ENCODE data around the gene TXNIP. TPM values are rescaled to one million over a fixed set of nuclear protein-coding genes. Genes with fewer than 3 reads are reported as not detected.

The TXNIP gene
- total and polyA plus RNA-seq, 2 experiments from 2014 or later: 22.8 to 29.1 TPM

DNA sequence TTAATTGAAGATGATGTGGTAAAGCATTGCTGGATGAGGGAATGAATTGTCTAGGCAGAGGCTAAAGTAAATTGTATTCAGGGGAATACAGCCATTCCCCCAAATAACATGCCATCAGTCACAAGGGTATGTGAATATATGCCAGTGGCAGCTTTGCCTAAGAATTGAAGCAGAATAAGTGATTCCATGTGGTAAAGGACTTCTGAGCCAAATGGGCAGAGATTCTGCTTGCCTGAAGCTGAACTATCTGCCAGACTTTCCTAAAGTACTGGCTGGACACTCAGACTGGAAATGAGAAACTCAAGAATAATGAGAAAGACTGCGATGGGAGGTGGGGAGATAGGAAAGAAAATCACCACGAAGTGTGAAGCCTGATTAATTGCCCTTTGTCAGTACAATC lies 40.9 kb downstream of the TXNIP start (continued):
- TF ChIP-seq ZNF114 (CRISPR knock-in tag; IDR thresholded peaks at IDR 0.05) (no peak), STAT1 (IDR thresholded peaks at IDR 0.05; ENCODE audit: unreplicated experiment) (no peak), EZH2phosphoT487 (IDR thresholded peaks at IDR 0.05; ENCODE audit: unreplicated experiment) (no peak)
- TF ChIP-seq, protein P1, sequence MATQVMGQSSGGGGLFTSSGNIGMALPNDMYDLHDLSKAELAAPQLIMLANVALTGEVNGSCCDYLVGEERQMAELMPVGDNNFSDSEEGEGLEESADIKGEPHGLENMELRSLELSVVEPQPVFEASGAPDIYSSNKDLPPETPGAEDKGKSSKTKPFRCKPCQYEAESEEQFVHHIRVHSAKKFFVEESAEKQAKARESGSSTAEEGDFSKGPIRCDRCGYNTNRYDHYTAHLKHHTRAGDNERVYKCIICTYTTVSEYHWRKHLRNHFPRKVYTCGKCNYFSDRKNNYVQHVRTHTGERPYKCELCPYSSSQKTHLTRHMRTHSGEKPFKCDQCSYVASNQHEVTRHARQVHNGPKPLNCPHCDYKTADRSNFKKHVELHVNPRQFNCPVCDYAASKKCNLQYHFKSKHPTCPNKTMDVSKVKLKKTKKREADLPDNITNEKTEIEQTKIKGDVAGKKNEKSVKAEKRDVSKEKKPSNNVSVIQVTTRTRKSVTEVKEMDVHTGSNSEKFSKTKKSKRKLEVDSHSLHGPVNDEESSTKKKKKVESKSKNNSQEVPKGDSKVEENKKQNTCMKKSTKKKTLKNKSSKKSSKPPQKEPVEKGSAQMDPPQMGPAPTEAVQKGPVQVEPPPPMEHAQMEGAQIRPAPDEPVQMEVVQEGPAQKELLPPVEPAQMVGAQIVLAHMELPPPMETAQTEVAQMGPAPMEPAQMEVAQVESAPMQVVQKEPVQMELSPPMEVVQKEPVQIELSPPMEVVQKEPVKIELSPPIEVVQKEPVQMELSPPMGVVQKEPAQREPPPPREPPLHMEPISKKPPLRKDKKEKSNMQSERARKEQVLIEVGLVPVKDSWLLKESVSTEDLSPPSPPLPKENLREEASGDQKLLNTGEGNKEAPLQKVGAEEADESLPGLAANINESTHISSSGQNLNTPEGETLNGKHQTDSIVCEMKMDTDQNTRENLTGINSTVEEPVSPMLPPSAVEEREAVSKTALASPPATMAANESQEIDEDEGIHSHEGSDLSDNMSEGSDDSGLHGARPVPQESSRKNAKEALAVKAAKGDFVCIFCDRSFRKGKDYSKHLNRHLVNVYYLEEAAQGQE (IDR thresholded peaks at IDR 0.05; ENCODE audit: unreplicated experiment): no peak

DNA sequence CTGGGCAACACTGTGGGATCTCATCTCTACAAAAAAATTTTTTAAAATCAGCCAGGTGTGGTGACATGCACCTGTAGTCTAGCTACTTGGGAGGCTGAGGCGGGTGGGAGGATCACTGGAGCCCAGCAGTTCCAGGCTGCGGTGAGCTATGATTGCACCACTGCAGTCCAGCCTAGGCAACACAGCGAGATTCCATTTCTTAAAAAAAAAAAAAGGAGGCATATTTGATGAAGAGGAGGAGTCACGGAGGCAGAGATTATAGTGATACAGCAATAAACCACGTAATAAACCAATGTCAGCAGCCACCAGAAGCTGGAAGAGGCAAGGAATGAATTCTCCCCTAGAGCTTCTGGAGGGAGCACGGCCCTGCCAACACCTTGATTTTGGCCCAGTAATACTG lies 42.5 kb downstream of the TXNIP start:
- H3K27ac ChIP-seq (ENCODE audit: low read depth): no peak overlapping the region
- peaks cover 11% of the 10 kb centered on the region for H3K4me1 ChIP-seq (ENCODE audit: insufficient read depth)
- Mint-ChIP-seq H3K9me3 (no peaks in the 10 kb centered on the region; the same call in 2 of the 3 replicates), H3K27me3 (ENCODE audit: insufficient read depth, low read depth, poor library complexity) (peaks cover 23% of the 10 kb centered on the region), H3K4me1 (peaks cover 17% of the 10 kb centered on the region), H3K36me3 (ENCODE audit: low read depth) (no peaks in the 10 kb centered on the region; the same call in 2 of the 3 replicates), H3K4me3 (no peak overlapping the region), H3K27ac (no peak overlapping the region)
- no peaks in the 10 kb centered on the region for H3K36me3 ChIP-seq (ENCODE audit: insufficient read depth)
- no peak overlapping the region for H3K4me2 ChIP-seq
- H2AFZ ChIP-seq: no peak overlapping the region
- H3K27me3 ChIP-seq (ENCODE audit: insufficient read depth): peaks cover 51% of the 10 kb centered on the region
- ATAC-seq: no peak
- DNase-seq (ENCODE audit: low spot score): no peak
- no peaks in the 10 kb centered on the region; the same call in 1 of the 2 replicates for H3F3A ChIP-seq (replicated peaks; ENCODE audit: low read depth)
- H3K4me3 ChIP-seq: no peak overlapping the region
- H3K9me2 ChIP-seq (ENCODE audit: insufficient read depth): no peaks in the 10 kb centered on the region
- H4K20me1 ChIP-seq (replicated peaks; ENCODE audit: insufficient read depth): no peaks in the 10 kb centered on the region
- H3K79me2 ChIP-seq (replicated peaks; ENCODE audit: insufficient read depth): no peaks in the 10 kb centered on the region
- TF ChIP-seq, protein P1 (IDR thresholded peaks at IDR 0.05; ENCODE audit: unreplicated experiment): no peak
- TF ChIP-seq STAT1 (IDR thresholded peaks at IDR 0.05; ENCODE audit: unreplicated experiment) (no peak), EZH2 (IDR thresholded peaks at IDR 0.05; ENCODE audit: low read depth, unreplicated experiment) (no peak), ZNF114 (CRISPR knock-in tag; IDR thresholded peaks at IDR 0.05) (no peak), ZNF331 (CRISPR knock-in tag; IDR thresholded peaks at IDR 0.05; ENCODE audit: low read depth) (no peak), NANOG (IDR thresholded peaks at IDR 0.05; ENCODE audit: borderline replicate concordance) (no peak)
- TF ChIP-seq, protein P2, sequence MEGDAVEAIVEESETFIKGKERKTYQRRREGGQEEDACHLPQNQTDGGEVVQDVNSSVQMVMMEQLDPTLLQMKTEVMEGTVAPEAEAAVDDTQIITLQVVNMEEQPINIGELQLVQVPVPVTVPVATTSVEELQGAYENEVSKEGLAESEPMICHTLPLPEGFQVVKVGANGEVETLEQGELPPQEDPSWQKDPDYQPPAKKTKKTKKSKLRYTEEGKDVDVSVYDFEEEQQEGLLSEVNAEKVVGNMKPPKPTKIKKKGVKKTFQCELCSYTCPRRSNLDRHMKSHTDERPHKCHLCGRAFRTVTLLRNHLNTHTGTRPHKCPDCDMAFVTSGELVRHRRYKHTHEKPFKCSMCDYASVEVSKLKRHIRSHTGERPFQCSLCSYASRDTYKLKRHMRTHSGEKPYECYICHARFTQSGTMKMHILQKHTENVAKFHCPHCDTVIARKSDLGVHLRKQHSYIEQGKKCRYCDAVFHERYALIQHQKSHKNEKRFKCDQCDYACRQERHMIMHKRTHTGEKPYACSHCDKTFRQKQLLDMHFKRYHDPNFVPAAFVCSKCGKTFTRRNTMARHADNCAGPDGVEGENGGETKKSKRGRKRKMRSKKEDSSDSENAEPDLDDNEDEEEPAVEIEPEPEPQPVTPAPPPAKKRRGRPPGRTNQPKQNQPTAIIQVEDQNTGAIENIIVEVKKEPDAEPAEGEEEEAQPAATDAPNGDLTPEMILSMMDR (conservative IDR thresholded peaks at IDR 0.05; ENCODE audit: low read depth in 2 of 2): no peak
- TF ChIP-seq, protein P3, sequence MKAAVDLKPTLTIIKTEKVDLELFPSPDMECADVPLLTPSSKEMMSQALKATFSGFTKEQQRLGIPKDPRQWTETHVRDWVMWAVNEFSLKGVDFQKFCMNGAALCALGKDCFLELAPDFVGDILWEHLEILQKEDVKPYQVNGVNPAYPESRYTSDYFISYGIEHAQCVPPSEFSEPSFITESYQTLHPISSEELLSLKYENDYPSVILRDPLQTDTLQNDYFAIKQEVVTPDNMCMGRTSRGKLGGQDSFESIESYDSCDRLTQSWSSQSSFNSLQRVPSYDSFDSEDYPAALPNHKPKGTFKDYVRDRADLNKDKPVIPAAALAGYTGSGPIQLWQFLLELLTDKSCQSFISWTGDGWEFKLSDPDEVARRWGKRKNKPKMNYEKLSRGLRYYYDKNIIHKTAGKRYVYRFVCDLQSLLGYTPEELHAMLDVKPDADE (IDR thresholded peaks at IDR 0.05): no peak
